H9 (cell line): Measurements from ENCODE around the gene PLA1A. TPM values are rescaled to one million over a fixed set of nuclear protein-coding genes. Genes with fewer than 3 reads are reported as not detected.

ENCODE experiments used
- DNase-seq: peaks from one replicate; pipeline ENCODE4 v3.0.0-alpha.2; 2017
- H2AFZ ChIP-seq: one replicate; pipeline ENCODE4 v1.6.1; 2013; ENCODE audit warnings: mild to moderate bottlenecking, low read length, control low read depth, moderate library complexity
- H2AK5ac ChIP-seq: 2 replicates; pipeline ENCODE4 v1.6.1; 2013; ENCODE audit warnings: low read length, control low read depth, mixed read lengths; ENCODE audit not compliant: insufficient read length
- H2BK120ac ChIP-seq: one replicate; pipeline ENCODE4 v1.6.1; 2013; ENCODE audit warnings: low read depth, mild to moderate bottlenecking, low read length, control low read depth, inconsistent platforms; ENCODE audit not compliant: poor library complexity, severe bottlenecking
- H2BK12ac ChIP-seq: 2 replicates; pipeline ENCODE4 v1.6.1; 2013; ENCODE audit warnings: low read length, control low read depth, mixed read lengths, low read depth; ENCODE audit not compliant: insufficient read length
- H2BK15ac ChIP-seq: 2 replicates; pipeline ENCODE4 v1.6.1; 2013; ENCODE audit warnings: low read depth, low read length, control low read depth
- H2BK20ac ChIP-seq: one replicate; pipeline ENCODE4 v1.6.1; 2013; ENCODE audit warnings: low read depth, mild to moderate bottlenecking, low read length, control low read depth, inconsistent platforms; ENCODE audit not compliant: poor library complexity, severe bottlenecking
- H2BK5ac ChIP-seq: 2 replicates; pipeline ENCODE4 v1.6.1; 2013; ENCODE audit warnings: low read length, control low read depth, mixed read lengths; ENCODE audit not compliant: insufficient read length
- H3K14ac ChIP-seq: 2 replicates; pipeline ENCODE4 v1.6.1; 2013; ENCODE audit warnings: low read length, control low read depth; ENCODE audit not compliant: insufficient read depth
- H3K18ac ChIP-seq: 2 replicates; pipeline ENCODE4 v1.6.1; 2013; ENCODE audit warnings: low read depth, mild to moderate bottlenecking, mixed read lengths, low read length, control low read depth; ENCODE audit not compliant: insufficient read length
- H3K23ac ChIP-seq: 2 replicates; pipeline ENCODE4 v1.6.1; 2013; ENCODE audit warnings: low read length, control low read depth, mixed read lengths, low read depth; ENCODE audit not compliant: insufficient read length
- H3K23me2 ChIP-seq: 2 replicates; pipeline ENCODE4 v1.6.1; 2013; ENCODE audit warnings: low read depth, mild to moderate bottlenecking, mixed read lengths, low read length, control low read depth; ENCODE audit not compliant: insufficient read length, poor library complexity, severe bottlenecking
- H3K27ac ChIP-seq: 2 replicates; pipeline ENCODE4 v1.5.1; 2013; ENCODE audit warnings: low read length, control low read depth, mixed read lengths, low read depth; ENCODE audit not compliant: insufficient read length
- H3K27me3 ChIP-seq: 2 replicates; pipeline ENCODE4 v1.6.1; 2013; ENCODE audit warnings: low read length, control low read depth, inconsistent platforms; ENCODE audit not compliant: insufficient read depth
- H3K4ac ChIP-seq: 2 replicates; pipeline ENCODE4 v1.6.1; 2013; ENCODE audit warnings: low read depth, mild to moderate bottlenecking, control low read depth, inconsistent platforms, low read length, moderate library complexity
- H3K4me1 ChIP-seq: 2 replicates; pipeline ENCODE4 v1.6.1; 2013; ENCODE audit warnings: low read length, control low read depth, inconsistent platforms; ENCODE audit not compliant: insufficient read depth
- H3K4me2 ChIP-seq: 2 replicates; pipeline ENCODE4 v1.6.1; 2013; ENCODE audit warnings: low read length, control low read depth, mixed read lengths; ENCODE audit not compliant: insufficient read length, insufficient read depth
- H3K56ac ChIP-seq: 2 replicates; pipeline ENCODE4 v1.6.1; 2013; ENCODE audit warnings: low read depth, mild to moderate bottlenecking, mixed read lengths, low read length, control low read depth; ENCODE audit not compliant: insufficient read length
- H3K79me1 ChIP-seq: 2 replicates; pipeline ENCODE4 v1.6.1; 2013; ENCODE audit warnings: low read depth, mild to moderate bottlenecking, moderate library complexity, low read length, control low read depth, inconsistent platforms; ENCODE audit not compliant: insufficient read depth, poor library complexity, severe bottlenecking
- H3K79me2 ChIP-seq: 2 replicates; pipeline ENCODE4 v1.6.1; 2013; ENCODE audit warnings: low read length, control low read depth, inconsistent platforms; ENCODE audit not compliant: insufficient read depth
- H3K9ac ChIP-seq: 2 replicates; pipeline ENCODE4 v1.6.1; 2013; ENCODE audit warnings: low read length, control low read depth, mixed read lengths; ENCODE audit not compliant: insufficient read length; ENCODE audit errors: extremely low read depth
- H3K9me3 ChIP-seq: one replicate; pipeline ENCODE4 v1.6.1; 2013; ENCODE audit warnings: low read depth, low read length, inconsistent platforms; ENCODE audit not compliant: control insufficient read depth
- H3T11ph ChIP-seq: one replicate; pipeline ENCODE4 v1.6.1; 2013; ENCODE audit warnings: mild to moderate bottlenecking, low read length, control low read depth, inconsistent platforms
- H4K20me1 ChIP-seq: one replicate; pipeline ENCODE4 v1.6.1; 2013; ENCODE audit not compliant: control insufficient read depth, insufficient read length, insufficient read depth
- H4K5ac ChIP-seq: 2 replicates; pipeline ENCODE4 v1.6.1; 2013; ENCODE audit warnings: low read depth, mild to moderate bottlenecking, mixed read lengths, low read length, control low read depth; ENCODE audit not compliant: insufficient read length
- H4K8ac ChIP-seq: replicated peaks from 2 replicates; pipeline ENCODE4 v1.6.1; 2013; ENCODE audit warnings: low read length, control low read depth, mixed read lengths, low read depth; ENCODE audit not compliant: insufficient read length
- H4K91ac ChIP-seq: 2 replicates; pipeline ENCODE4 v1.6.1; 2013; ENCODE audit warnings: low read depth, mild to moderate bottlenecking, moderate library complexity, mixed read lengths, low read length, control low read depth; ENCODE audit not compliant: insufficient read length
- H3K27ac Mint-ChIP-seq, 3 experiments: 2 replicates in 2 of 3; 3 replicates in 1 of 3; pipeline ENCODE4 v1.8.0; 2020 to 2021; ENCODE audit warnings: mixed read lengths in 3 of 3, mild to moderate bottlenecking in 1 of 3, moderate library complexity in 1 of 3
- H3K27me3 Mint-ChIP-seq: 2 replicates; pipeline ENCODE4 v1.8.0; 2021; ENCODE audit warnings: low read depth, mild to moderate bottlenecking, moderate library complexity, mixed read lengths
- H3K36me3 Mint-ChIP-seq, 3 experiments: 2 replicates in 2 of 3; 3 replicates in 1 of 3; pipeline ENCODE4 v1.8.0; 2020 to 2021; ENCODE audit warnings: low read depth in 3 of 3, mixed read lengths in 3 of 3; ENCODE audit not compliant: insufficient read depth in 1 of 3
- H3K4me1 Mint-ChIP-seq, 2 experiments: 2 replicates each; pipeline ENCODE4 v1.8.0; 2020; ENCODE audit warnings: mixed read lengths in 2 of 2
- H3K4me3 Mint-ChIP-seq, 2 experiments: 2 replicates in 1 of 2; 3 replicates in 1 of 2; pipeline ENCODE4 v1.8.0; 2020 to 2021; ENCODE audit warnings: mild to moderate bottlenecking in 2 of 2, mixed read lengths in 2 of 2, moderate library complexity in 1 of 2
- H3K9me3 Mint-ChIP-seq, 2 experiments: 2 replicates in 1 of 2; 3 replicates in 1 of 2; pipeline ENCODE4 v1.8.0; 2020; ENCODE audit warnings: mild to moderate bottlenecking in 2 of 2, mixed read lengths in 2 of 2, moderate library complexity in 1 of 2
- CTCF ChIP-seq: fragments of 200-600 bp; sonication (generic); conservative IDR thresholded peaks from 3 replicates; pipeline ENCODE4 v1.8.0; 2021; ENCODE audit warnings: antibody characterized with exemption, mild to moderate bottlenecking
- WGBS: extraction: QIAGEN DNeasy Blood & Tissue Kit; methylation state at CpG from one replicate; pipeline ENCODE4 v1.1.7; 2013; ENCODE audit warnings: missing lambda C conversion rate, low lambda C conversion rate, mixed read lengths; ENCODE audit not compliant: insufficient read length; ENCODE audit errors: extremely low coverage; 5-methylcytosine and 5-hydroxymethylcytosine counted together
- total RNA-seq: library from RNA; stranded (reverse); gene quantifications from 2 replicates; pipeline ENCODE4 v1.2.1, GENCODE V29; 2021

PLA1A gene
- total RNA-seq, 1 experiment from 2014 or later, result not detected

- H3K4me1 Mint-ChIP-seq, result peaks cover 2 to 7% of the 10 kb centered on the region in 2 experiments; a peak in 1 of 4 replicates
- no peak overlapping the region for H3K4me3 Mint-ChIP-seq
- Histone ChIP-seq H2BK12ac (no peak overlapping the region), H2BK20ac (no peak overlapping the region), H2AK5ac (no peak overlapping the region), H3K9ac (no peak overlapping the region), H3T11ph (no peak overlapping the region), H3K56ac (no peak overlapping the region), H3K27me3 (no peaks in the 10 kb centered on the region), H3K23me2 (no peaks in the 10 kb centered on the region), H3K14ac (no peak overlapping the region), H3K79me2 (no peaks in the 10 kb centered on the region), H4K8ac (no peak overlapping the region), H3K9me3 (no peaks in the 10 kb centered on the region), H3K27ac (no peak overlapping the region), H3K4me2 (no peak overlapping the region), H3K23ac (no peak overlapping the region), H3K4me1 (no peaks in the 10 kb centered on the region), H3K79me1 (no peaks in the 10 kb centered on the region), H2BK120ac (no peak overlapping the region), H4K5ac (no peak overlapping the region), H3K4ac (no peak overlapping the region), H4K91ac (no peak overlapping the region), H3K18ac (no peak overlapping the region), H4K20me1 (no peaks in the 10 kb centered on the region), H2BK5ac (no peak overlapping the region), H2AFZ (no peak overlapping the region), H2BK15ac (no peak overlapping the region)
- no peaks in the 10 kb centered on the region; a peak in 1 of 7 replicates for H3K36me3 Mint-ChIP-seq
- WGBS, result no CpG with 5 or more reads among the region's 1 CpG
- no peaks in the 10 kb centered on the region; the same call in 1 of the 2 replicates for H3K27me3 Mint-ChIP-seq
- no peak overlapping the region for H3K27ac Mint-ChIP-seq
- H3K9me3 Mint-ChIP-seq, result no peaks in the 10 kb centered on the region
- TF ChIP-seq CTCF, result no peak
- DNase-seq, result no peak
These were observed 38.6 kb downstream of the PLA1A start for GRCh38 chr3:119636249-119636648.
